BE2C (cell line): ENCODE measurements around the gene ADSS1.

Source experiments
- DNase-seq: peaks from one replicate; pipeline ENCODE4 v3.0.0-alpha.2; 2020
- H3K27me3 ChIP-seq: fragments of 250-450 bp; sonication (Bioruptor Pico); 2 replicates; pipeline ENCODE4 v1.5.1; 2020; ENCODE audit warnings: mild to moderate bottlenecking
- H3K36me3 ChIP-seq: fragments of 250-450 bp; sonication (Bioruptor Pico); 2 replicates; pipeline ENCODE4 v1.5.1; 2020; ENCODE audit warnings: mild to moderate bottlenecking
- H3K4me1 ChIP-seq: fragments of 250-450 bp; sonication (Bioruptor Pico); 2 replicates; pipeline ENCODE4 v1.5.1; 2020
- H3K4me3 ChIP-seq: 2 replicates; pipeline ENCODE4 v1.5.1; 2011; ENCODE audit warnings: low read depth, low read length
- H3K9me3 ChIP-seq: fragments of 250-450 bp; sonication (Bioruptor Pico); 2 replicates; pipeline ENCODE4 v1.5.1; 2020
- CTCF ChIP-seq: IDR thresholded peaks from 2 replicates; pipeline ENCODE4 v1.5.1; 2012; ENCODE audit warnings: mild to moderate bottlenecking, low read depth, low read length

ADSS1 gene

DNA sequence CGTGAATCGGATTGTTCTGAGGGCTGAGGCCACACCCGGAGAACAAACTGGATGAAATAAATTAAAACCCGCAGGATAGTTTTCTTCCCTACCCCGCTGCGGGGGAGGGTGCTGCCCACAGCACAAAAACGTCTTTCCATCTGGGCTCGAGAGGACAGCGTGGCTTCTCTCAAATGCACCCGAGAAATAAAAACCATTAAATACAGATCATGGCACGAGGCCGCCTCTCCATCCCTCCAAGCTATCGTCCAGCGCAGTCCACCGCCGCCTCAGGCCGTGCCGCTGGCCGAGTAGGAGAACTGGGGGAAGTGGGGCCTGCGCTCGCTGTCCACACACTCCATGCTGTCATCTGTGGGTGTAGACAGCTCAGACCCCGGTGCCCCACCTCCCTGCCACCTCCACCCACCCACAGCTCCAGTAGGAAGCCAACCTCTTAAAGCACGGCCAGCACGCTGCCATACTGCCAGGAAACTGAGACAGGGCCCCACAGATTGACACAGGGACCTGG, 46.1 kb downstream of the ADSS1 start:
- peaks cover 35% of the 10 kb centered on the region for H3K36me3 ChIP-seq

GRCh38 chr14:104770851-104771272, 46.8 kb downstream of the ADSS1 start:
- H3K4me1 ChIP-seq = peaks cover 12% of the 10 kb centered on the region
- DNase-seq = no peak
- no peaks in the 10 kb centered on the region for H3K27me3 ChIP-seq
- no peaks in the 10 kb centered on the region for H3K9me3 ChIP-seq
- H3K4me3 ChIP-seq = no peak overlapping the region
- peaks cover 41% of the 10 kb centered on the region for H3K36me3 ChIP-seq
- peak; percentile 58 for TF ChIP-seq CTCF

More for the DNA sequence above, 46.1 kb downstream of the ADSS1 start:
- peaks cover 12% of the 10 kb centered on the region for H3K4me1 ChIP-seq
- no peaks in the 10 kb centered on the region for H3K27me3 ChIP-seq
- no peak for TF ChIP-seq CTCF
- DNase-seq = no peak
- H3K4me3 ChIP-seq = no peak overlapping the region
- no peaks in the 10 kb centered on the region for H3K9me3 ChIP-seq

- Histone ChIP-seq H3K36me3 (peaks cover 43% of the 10 kb centered on the region), H3K4me3 (no peak overlapping the region), H3K27me3 (no peaks in the 10 kb centered on the region), H3K4me1 (peaks cover 12% of the 10 kb centered on the region), H3K9me3 (no peaks in the 10 kb centered on the region)
- no peak for TF ChIP-seq CTCF
- DNase-seq = no peak
Measured at GRCh38 chr14:104771374-104771773, 47.3 kb downstream of the ADSS1 start.

DNA sequence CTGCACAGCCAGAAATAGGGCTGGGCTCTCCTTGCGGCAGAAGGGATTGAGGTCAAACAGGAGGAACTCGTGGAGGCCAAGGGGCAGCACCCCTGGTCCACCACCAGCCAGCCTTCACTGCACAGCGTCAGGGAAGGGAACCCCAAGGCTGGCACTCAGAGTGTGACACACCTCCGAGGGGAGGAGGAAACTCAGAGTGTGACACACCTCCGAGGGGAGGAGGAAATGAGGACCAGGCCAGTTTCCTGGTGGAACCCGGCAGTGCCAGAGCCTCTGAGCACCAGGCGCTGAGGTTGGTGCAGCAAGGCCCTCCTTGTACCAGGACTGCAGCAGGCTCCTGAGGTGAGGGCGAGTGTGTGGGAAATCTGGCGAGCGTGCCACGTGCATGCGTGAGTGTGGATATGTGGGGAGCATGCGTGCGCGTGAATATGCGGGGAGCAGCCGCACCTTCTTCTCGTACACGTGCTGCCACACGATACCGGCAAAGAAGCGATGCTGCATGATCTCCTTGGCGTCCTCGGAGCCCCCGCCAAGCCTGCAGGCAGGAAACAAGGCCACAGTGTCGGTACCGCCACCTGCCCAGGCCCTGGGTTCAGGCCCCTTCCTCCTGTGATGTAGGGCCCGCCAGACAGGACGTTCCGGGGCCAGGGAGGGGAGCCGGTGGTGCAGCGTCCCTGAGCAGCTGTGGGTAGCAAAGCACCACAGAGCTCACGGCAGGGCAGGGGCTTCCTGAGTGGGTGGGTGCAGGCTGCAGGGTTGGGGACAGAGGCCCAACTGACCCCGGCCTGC, 48.1 kb downstream of the ADSS1 start:
- no peak for DNase-seq
- Histone ChIP-seq H3K4me1 (peaks cover 12% of the 10 kb centered on the region), H3K4me3 (no peak overlapping the region), H3K27me3 (no peaks in the 10 kb centered on the region), H3K9me3 (no peaks in the 10 kb centered on the region), H3K36me3 (peaks cover 44% of the 10 kb centered on the region)
- no peak for TF ChIP-seq CTCF

DNA sequence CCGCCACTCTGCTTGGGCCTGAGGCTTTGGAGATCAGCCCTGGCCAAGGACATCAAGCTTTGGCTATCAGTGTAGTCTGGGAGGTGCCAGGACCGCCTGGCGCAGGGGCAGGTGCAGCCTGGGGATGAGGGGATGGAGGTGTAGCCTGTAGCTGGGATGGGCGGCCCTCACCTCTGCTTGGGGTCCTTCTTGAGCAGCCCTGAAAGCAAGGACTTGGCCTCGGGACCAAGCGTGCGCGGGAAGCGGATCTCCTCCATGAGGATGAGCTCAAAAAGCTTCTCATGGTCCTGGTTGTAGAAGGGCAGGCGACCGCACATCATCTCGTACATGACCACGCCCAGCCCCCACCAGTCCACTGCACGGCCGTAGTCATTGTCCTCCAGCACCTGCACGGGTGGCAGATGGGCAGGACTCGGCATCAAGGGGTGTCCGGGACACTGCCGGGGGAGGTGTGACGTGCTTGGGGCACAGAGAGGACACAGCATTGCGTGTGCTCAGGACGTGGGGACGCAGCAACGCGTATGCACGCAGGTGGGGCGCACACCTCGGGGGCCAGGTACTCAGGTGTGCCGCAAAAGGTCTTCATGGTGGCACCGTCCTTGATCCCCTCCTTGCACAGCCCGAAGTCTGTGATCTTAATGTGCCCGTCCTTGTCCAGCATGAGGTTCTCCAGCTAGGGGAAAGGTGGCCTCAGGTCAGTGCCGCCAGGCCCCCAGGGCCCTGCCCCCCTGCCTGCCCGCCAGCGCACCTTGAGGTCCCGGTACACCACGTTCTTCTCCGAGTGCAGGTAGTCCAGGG, 48.9 kb downstream of the ADSS1 start:
- peaks cover 47% of the 10 kb centered on the region for H3K36me3 ChIP-seq
- H3K9me3 ChIP-seq = no peaks in the 10 kb centered on the region
- H3K4me1 ChIP-seq = peaks cover 12% of the 10 kb centered on the region
- no peak overlapping the region for H3K4me3 ChIP-seq
- no peaks in the 10 kb centered on the region for H3K27me3 ChIP-seq
- no peak for TF ChIP-seq CTCF
- DNase-seq = no peak
